OCI-LY1 (cell line): ENCODE measurements around the gene ETFDH.

Experiments used
- H2AFZ ChIP-seq: fragments of 200-600 bp; sonication (generic), shearing (Covaris generic); 2 replicates; pipeline ENCODE4 v1.6.0; 2014; ENCODE audit warnings: antibody characterized with exemption, mild to moderate bottlenecking, low read length
- H3F3A ChIP-seq: fragments of 200-600 bp; sonication (generic), shearing (Covaris generic); 2 replicates; pipeline ENCODE4 v1.6.0; 2014; ENCODE audit warnings: mild to moderate bottlenecking, antibody characterized with exemption, low read length, moderate library complexity; ENCODE audit not compliant: insufficient read depth
- H3K27ac ChIP-seq: fragments of 200-600 bp; sonication (generic); 2 replicates; pipeline ENCODE4 v1.5.1; 2014; ENCODE audit warnings: low read length, mixed run types, mild to moderate bottlenecking, low read depth; ENCODE audit not compliant: poor library complexity, severe bottlenecking
- H3K27me3 ChIP-seq: fragments of 200-600 bp; sonication (generic); 2 replicates; pipeline ENCODE4 v1.6.0; 2014; ENCODE audit warnings: antibody characterized with exemption, mild to moderate bottlenecking, low read length, moderate library complexity; ENCODE audit not compliant: insufficient read depth
- H3K36me3 ChIP-seq: fragments of 200-600 bp; sonication (generic); 2 replicates; pipeline ENCODE4 v1.6.1; 2014; ENCODE audit warnings: mild to moderate bottlenecking, antibody characterized with exemption, low read length, moderate library complexity, mixed read lengths; ENCODE audit not compliant: insufficient read depth
- H3K4me1 ChIP-seq: fragments of 200-600 bp; sonication (generic); 2 replicates; pipeline ENCODE4 v1.5.1; 2014; ENCODE audit warnings: mild to moderate bottlenecking, low read length, moderate library complexity; ENCODE audit not compliant: insufficient read depth, severe bottlenecking
- H3K4me2 ChIP-seq: fragments of 200-600 bp; sonication (generic), shearing (Covaris generic); 2 replicates; pipeline ENCODE4 v1.6.1; 2014; ENCODE audit warnings: low read length
- H3K4me3 ChIP-seq: fragments of 200-600 bp; sonication (generic); 2 replicates; pipeline ENCODE4 v1.5.1; 2014; ENCODE audit warnings: low read length, low read depth, mild to moderate bottlenecking, mixed read lengths; ENCODE audit not compliant: poor library complexity, severe bottlenecking
- H3K79me2 ChIP-seq: fragments of 200-600 bp; shearing (Covaris generic); 2 replicates; pipeline ENCODE4 v1.6.1; 2016; ENCODE audit warnings: mixed run types, low read length, mixed read lengths; ENCODE audit not compliant: insufficient read depth
- H3K9ac ChIP-seq: fragments of 200-600 bp; sonication (generic), shearing (Covaris generic); 2 replicates; pipeline ENCODE4 v1.6.1; 2014; ENCODE audit warnings: mild to moderate bottlenecking, low read length, mixed read lengths
- H3K9me2 ChIP-seq: fragments of 200-600 bp; sonication (generic), shearing (Covaris generic); 2 replicates; pipeline ENCODE4 v1.6.1; 2014; ENCODE audit warnings: low read depth, mild to moderate bottlenecking, low read length, mixed read lengths
- H3K9me3 ChIP-seq: fragments of 200-600 bp; shearing (Covaris generic); 2 replicates; pipeline ENCODE4 v1.6.1; 2014; ENCODE audit warnings: low read length, mixed read lengths
- H4K20me1 ChIP-seq: fragments of 200-600 bp; sonication (generic), shearing (Covaris generic); 2 replicates; pipeline ENCODE4 v1.6.0; 2016; ENCODE audit warnings: mild to moderate bottlenecking, low read length; ENCODE audit not compliant: insufficient read depth
- CTCF ChIP-seq: fragments of 200-600 bp; sonication (generic), shearing (Covaris generic); IDR thresholded peaks from 2 replicates; pipeline ENCODE4 v1.5.1; 2017; ENCODE audit warnings: mild to moderate bottlenecking, antibody characterized with exemption, low read length, moderate library complexity, mixed read lengths
- EZH2 ChIP-seq: fragments of 200-600 bp; sonication (generic), shearing (Covaris generic); IDR thresholded peaks from 2 replicates; pipeline ENCODE4 v1.8.0; 2017; ENCODE audit warnings: borderline replicate concordance, mixed run types, mild to moderate bottlenecking, antibody characterized with exemption, low read length, moderate library complexity, mixed read lengths

The ETFDH gene

GRCh38 chr4:158728236-158728635 is 56.1 kb downstream of the ETFDH start:
- Histone ChIP-seq H3K9ac (no peak overlapping the region), H3K36me3 (no peaks in the 10 kb centered on the region), H3K4me3 (no peak overlapping the region), H3K9me2 (no peaks in the 10 kb centered on the region), H2AFZ (no peak overlapping the region), H3F3A (no peaks in the 10 kb centered on the region), H3K27me3 (no peaks in the 10 kb centered on the region), H3K79me2 (no peaks in the 10 kb centered on the region), H3K9me3 (no peaks in the 10 kb centered on the region), H4K20me1 (no peaks in the 10 kb centered on the region), H3K4me2 (no peak overlapping the region), H3K27ac (no peak overlapping the region), H3K4me1 (peaks cover 8% of the 10 kb centered on the region)
- no peak for TF ChIP-seq EZH2
- no peak for TF ChIP-seq CTCF

GRCh38 chr4:158729716-158730559 is 57.8 kb downstream of the ETFDH start:
- Histone ChIP-seq H3K27ac (no peak overlapping the region), H3K36me3 (no peaks in the 10 kb centered on the region), H3K27me3 (no peaks in the 10 kb centered on the region), H3K9ac (no peak overlapping the region), H3K9me2 (no peaks in the 10 kb centered on the region), H3F3A (no peaks in the 10 kb centered on the region), H3K4me2 (no peak overlapping the region), H3K9me3 (no peaks in the 10 kb centered on the region), H3K4me1 (no peaks in the 10 kb centered on the region), H3K79me2 (no peaks in the 10 kb centered on the region), H2AFZ (no peak overlapping the region), H3K4me3 (no peak overlapping the region), H4K20me1 (no peaks in the 10 kb centered on the region)
- TF ChIP-seq EZH2 (no peak), CTCF (peak; percentile 73)

GRCh38 chr4:158738866-158739265 is 66.8 kb downstream of the ETFDH start:
- Histone ChIP-seq H3K9me2 (no peaks in the 10 kb centered on the region), H4K20me1 (no peaks in the 10 kb centered on the region), H3K9me3 (no peaks in the 10 kb centered on the region), H3K27ac (no peak overlapping the region), H3K27me3 (no peaks in the 10 kb centered on the region), H3K4me3 (no peak overlapping the region), H3K9ac (no peak overlapping the region), H2AFZ (no peak overlapping the region), H3K79me2 (no peaks in the 10 kb centered on the region), H3K36me3 (no peaks in the 10 kb centered on the region), H3F3A (no peaks in the 10 kb centered on the region), H3K4me2 (no peak overlapping the region), H3K4me1 (no peaks in the 10 kb centered on the region)
- no peak for TF ChIP-seq EZH2
- TF ChIP-seq CTCF = no peak
